GM19324 (cell line): Measurements from ENCODE around the gene RPGR.
A peak's percentile ranks its signal among the peaks of the same experiment; 100 is the strongest.

ENCODE experiments used
- ATAC-seq: cut with Tn5 transposase; IDR thresholded peaks from one replicate; pipeline ENCODE4 v1.9.1; 2021; ENCODE audit warnings: mild to moderate bottlenecking, moderate library complexity; ENCODE audit not compliant: unreplicated experiment, low FRiP score

The RPGR gene, protein sequence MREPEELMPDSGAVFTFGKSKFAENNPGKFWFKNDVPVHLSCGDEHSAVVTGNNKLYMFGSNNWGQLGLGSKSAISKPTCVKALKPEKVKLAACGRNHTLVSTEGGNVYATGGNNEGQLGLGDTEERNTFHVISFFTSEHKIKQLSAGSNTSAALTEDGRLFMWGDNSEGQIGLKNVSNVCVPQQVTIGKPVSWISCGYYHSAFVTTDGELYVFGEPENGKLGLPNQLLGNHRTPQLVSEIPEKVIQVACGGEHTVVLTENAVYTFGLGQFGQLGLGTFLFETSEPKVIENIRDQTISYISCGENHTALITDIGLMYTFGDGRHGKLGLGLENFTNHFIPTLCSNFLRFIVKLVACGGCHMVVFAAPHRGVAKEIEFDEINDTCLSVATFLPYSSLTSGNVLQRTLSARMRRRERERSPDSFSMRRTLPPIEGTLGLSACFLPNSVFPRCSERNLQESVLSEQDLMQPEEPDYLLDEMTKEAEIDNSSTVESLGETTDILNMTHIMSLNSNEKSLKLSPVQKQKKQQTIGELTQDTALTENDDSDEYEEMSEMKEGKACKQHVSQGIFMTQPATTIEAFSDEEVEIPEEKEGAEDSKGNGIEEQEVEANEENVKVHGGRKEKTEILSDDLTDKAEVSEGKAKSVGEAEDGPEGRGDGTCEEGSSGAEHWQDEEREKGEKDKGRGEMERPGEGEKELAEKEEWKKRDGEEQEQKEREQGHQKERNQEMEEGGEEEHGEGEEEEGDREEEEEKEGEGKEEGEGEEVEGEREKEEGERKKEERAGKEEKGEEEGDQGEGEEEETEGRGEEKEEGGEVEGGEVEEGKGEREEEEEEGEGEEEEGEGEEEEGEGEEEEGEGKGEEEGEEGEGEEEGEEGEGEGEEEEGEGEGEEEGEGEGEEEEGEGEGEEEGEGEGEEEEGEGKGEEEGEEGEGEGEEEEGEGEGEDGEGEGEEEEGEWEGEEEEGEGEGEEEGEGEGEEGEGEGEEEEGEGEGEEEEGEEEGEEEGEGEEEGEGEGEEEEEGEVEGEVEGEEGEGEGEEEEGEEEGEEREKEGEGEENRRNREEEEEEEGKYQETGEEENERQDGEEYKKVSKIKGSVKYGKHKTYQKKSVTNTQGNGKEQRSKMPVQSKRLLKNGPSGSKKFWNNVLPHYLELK

DNA sequence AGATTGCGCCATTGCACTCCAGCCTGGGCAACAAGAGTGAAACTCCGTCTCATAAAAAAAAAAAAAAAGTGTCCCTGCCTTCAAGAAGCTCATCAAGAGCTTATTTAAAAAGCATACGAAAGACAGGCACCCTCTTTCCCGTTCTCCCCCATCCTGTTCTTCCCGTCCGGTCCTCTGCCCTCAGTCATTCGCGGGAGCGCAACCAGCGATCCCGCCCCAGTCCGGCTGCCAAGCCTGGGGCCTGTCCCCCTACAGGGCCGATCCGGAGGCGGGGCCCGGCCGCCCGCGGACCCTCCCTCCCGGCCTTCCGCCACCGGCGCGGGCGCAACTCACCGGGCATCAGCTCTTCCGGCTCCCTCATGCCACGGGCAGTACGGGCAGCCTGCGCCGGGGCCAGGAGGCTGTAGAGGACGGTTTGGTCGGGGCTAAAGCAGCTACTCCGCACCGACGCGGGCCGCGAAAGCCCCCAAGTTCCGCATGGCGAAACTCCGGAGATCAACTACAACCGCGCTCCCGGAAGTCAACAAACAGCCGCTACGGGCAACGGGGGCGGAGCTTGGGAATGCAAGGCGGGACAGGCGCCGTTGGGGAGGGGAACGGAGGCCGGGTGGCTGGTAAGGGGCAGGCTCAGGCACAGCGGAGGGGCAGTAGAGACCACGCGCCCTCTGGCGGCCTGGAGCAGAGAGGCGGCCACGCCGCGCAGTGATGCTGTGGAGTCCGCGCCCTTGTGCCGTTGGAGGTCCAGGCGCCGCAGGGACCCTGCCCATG lies at the start of gene RPGR:
RPGR (minus strand) TSS at position 503 of the 768 bp plus-strand sequence; CDS start at position 361, 142 bp downstream.
- peak; percentile 92 for ATAC-seq

DNA sequence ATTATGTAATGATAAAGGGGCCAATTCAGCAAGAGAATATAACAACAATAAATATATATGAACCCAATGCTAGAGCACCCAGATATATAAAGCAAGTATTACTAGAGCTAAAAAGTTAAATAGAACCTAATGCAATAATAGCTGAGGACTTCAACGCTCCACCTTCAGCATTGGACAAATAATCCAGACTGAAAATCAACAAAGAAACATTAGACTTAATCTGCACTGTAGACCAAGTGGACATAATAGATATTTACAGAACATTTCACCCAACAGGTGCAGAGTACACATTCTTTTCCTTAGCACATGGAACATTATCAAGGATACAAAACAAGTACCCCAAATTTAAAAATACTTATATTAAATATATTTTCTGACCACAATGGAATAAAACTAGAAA lies 49.4 kb upstream of the RPGR start:
- no peak for ATAC-seq

GRCh38 chrX:38375891-38376290 lies 48.6 kb upstream of the RPGR start:
- ATAC-seq: no peak

DNA sequence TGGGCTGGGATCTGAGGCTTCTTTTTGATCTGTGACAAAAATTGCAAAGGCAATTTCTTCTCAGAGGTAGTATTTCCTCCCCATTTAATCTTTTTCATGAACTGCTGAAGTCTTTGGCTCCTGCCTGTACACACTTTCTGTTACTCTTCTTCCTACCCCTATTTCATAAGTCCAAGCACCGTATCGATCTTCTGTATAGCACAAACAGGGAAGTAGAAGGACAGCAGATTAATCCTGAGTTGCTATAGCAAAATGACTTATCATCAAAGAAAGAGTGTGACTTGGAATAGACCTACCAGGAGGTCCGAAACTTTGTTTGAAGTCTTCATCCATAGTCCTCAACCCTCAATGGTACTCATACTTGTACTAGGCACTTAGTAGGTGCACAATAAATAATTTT lies 47.1 kb upstream of the RPGR start:
- no peak for ATAC-seq

- ATAC-seq: no peak
Observed at GRCh38 chrX:38371641-38372040, 44.3 kb upstream of the RPGR start.

- no peak for ATAC-seq
Observed at GRCh38 chrX:38368774-38369173, 41.5 kb upstream of the RPGR start.

DNA sequence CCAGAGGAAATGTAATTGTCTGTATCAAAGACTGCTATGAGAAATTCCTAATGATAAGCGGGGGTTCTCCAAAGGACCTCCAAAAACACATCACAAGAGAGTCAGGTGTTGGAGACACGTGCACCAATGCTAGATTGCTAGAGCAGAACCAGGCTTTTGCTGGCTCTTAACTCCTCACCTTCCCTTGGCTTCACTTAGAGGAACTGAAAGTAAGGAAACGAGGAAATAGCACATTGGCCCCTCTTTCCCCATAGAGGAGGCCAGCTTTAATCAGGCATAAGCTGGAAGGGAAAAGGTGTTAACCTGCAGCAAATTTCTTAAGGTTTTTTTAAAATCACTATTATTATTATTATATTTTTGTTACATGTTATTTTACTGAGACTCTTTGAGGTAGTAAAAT lies 38.6 kb upstream of the RPGR start:
- no peak for ATAC-seq

DNA sequence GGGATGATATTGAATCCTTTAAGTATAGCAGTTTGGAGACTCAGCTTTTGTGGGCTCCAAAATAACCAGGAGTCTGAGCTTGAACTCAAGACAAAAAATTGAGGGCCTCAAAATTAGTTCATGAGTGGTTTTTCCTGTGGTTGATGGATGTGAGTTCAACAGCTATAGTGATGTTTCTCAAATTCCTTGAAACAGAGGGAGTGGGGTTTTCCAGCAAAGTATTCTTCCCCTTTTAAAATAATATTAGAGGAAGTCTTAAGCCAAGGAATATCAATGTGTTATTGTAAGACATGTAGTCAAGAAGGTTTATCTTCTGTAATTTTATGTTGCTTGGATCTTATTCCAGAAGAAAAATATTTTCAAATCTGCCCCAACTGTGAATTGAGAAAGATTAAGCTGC lies 35.7 kb upstream of the RPGR start:
- ATAC-seq: no peak

DNA sequence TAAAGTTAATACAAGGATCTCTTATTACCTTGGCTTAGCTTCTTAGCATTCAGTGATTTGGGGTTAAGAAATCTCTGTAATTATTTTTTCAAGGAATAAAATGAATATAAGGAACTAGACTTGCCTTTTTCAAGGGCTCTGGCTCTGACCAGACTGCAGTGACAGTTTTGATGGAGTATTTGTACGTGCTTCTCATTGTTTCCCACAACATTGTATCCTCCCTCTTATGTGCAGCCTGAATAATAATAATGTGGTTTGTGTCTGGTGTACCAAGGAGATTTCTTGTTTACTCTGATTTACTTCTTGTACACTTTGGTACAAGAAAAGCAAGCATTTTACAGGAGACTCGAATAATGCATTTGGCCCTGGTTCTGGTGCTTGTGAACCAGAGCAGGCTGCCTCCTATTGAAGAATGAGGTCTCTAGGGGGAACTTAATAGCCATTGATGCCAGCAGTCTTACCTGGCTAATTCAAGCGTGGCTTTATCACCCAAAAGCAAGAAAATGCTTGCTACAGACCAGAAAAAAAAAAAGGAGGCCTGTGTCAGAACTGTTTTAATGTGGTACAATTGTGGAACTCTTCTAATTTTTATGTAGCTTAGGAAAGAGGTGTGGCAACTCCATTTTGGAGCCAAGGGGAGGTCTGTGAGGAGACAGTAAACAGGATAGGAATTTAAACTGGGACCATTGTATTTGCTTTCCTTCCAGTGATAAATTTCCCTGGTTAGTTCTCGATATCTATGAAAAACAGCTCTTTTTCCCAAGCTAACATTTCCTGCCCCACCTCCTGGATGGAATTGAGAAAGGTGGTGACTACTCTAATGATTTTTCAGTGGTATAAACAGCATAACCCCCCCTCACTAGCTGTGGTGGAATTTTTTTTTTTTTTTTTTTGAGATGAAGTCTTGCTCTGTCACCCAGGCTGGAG lies 30.7 kb upstream of the RPGR start:
- ATAC-seq: no peak

GRCh38 chrX:38356401-38356800 lies 29.1 kb upstream of the RPGR start:
- ATAC-seq: no peak

- no peak for ATAC-seq
Observed at GRCh38 chrX:38352362-38352761, 25.1 kb upstream of the RPGR start, which contains the start of gene OTC. Gene OTC, plus strand, starts transcription at chrX:38352604. Its CDS starts 93 bp downstream, at chrX:38352697.

DNA sequence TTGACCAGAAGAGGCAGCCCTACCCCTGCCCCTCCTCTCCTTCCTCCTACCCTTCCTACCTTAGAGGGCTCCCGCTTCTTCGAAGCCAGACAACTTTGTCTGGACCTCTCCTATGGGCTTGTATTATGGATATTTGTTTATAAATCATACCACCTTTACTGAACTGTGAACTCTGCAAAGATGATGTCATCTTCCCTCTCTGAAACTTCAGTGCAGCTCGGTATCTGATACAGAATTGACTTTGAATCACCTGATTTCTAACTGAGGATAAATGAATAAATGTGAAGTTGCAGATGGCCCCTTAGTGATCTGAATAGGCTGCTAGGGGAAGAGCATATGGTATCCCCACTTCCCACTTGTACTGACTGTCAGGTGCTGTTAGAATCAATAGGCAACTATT lies 24.0 kb upstream of the RPGR start:
- no peak for ATAC-seq

DNA sequence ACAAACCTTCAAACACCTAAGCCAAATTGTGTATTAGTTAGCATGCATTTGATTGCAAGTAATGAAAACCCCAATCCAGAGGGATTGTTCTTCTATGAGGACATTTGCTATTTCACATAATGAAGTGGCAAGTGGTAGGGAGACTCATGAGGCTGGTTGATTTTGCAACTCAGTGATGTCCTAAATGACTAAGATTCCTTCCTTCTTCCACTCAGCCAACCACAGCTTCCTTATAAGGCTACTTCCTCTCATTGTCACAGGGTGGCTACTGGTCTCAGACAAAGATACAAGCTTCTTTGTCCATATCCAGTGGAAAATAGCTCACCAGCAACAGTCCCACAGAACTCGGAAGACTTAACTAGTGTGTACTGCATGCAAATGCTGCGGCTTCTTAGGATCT lies 19.8 kb upstream of the RPGR start:
- ATAC-seq: no peak

DNA sequence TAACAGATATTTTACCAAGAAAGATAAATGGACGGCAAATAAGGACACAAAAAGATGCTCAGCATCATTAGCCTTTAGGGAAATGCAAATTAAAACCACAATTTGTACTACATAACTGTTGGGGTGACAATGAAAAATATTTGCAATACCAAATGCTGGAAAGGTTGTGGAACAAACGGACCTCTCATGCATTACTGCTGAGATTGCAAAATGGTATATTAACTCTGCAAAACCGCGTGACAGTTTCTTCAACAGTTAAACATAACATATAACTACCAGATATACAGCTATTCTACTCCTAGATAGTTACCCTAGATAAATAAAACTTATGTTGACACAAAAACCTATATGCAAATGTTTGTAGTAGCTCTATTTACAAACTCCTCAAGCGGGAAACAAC lies 18.8 kb upstream of the RPGR start:
- no peak for ATAC-seq

DNA sequence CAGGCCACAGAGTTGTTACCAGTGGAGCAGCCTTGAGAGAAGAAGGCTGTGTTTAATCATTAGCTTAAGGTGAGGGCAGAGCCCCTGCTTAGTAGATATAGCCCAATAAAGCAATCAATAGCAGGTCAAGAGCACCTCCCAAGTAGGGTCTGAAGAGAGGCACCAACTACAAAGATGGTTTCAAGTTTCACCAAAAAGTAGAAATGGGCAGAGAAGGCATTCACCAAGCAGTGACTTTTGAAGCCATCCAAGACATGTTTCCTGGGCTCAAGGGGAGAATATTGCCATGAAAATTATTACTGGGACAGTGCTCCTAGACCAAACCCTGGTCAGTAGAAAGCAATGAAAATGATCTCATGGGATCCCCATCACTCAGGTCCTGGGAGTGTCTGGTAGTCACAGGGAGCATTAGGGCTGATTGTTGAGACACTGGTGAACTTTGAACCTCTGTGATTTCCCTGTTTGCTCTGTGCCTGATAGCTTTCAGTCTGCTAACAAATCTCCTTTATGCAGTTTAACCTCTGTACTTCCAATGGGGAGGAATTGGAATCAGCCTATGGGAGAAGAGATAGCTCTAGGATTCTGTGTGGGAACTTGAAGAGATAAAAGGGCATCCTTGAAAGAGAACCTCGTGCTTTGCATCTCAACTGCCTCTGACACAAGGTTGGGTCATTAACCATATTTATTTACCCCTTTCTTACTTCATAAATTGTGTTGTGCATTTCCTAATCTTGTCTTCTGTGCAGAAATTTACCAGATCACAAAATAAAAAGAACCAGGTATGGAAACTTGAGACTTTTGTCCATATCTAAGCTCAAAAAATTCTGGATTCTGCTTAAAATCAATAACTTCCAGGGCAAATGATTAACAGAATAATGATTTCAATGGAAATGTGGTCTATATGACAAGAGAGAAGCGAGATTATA lies 15.8 kb upstream of the RPGR start:
- no peak for ATAC-seq

DNA sequence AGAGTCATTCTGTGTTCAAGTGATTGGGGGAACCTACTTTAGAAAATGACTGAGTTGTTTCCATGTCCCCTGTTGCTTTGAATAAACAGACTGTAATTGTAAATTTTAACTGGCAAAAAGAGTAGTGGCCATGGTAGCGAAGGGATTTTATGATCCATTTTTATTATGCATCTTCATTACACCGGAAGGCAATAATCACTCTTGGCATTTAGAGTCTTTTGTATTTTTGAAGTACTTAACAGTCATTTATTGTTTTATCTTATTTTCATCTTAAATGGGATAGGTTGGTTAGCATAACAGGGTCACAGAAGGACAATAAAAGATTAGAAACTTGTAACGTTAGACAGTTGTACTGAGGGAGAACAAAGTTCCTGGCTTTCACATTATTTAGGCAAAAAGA lies 14.1 kb upstream of the RPGR start:
- no peak for ATAC-seq

DNA sequence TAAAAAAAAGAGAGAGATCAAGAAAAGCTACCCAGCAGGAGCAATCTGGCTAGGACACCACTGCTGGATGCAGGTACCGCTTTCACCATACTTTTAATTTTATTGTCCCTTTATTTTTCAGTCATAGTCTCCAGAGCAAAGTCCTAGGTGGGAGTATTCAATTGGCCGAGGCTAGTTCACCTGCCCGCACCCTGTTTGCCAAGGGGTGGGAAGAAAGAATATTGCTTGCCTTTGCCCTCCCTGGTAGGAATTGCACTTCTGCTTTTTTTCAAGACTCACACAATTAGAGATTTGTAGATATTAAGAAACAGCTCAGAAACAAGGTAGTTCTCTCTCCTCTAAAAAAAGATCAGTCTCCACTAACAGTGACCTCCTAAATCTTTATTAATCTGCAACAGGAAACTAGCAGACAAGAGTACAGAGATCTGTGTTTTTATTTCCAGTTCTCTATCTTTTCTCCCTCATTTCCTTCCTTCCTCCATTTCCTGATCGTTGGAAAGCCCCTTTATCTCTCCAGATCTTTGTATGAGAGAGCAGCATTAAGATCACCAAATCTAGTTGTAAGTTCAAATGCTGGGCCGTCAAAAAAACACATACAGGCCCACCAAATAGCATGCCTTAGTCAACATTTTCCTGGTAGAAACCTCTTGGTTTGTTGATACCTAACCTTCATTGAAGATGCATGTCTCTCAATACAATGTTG lies 9.4 kb upstream of the RPGR start:
- ATAC-seq: no peak

DNA sequence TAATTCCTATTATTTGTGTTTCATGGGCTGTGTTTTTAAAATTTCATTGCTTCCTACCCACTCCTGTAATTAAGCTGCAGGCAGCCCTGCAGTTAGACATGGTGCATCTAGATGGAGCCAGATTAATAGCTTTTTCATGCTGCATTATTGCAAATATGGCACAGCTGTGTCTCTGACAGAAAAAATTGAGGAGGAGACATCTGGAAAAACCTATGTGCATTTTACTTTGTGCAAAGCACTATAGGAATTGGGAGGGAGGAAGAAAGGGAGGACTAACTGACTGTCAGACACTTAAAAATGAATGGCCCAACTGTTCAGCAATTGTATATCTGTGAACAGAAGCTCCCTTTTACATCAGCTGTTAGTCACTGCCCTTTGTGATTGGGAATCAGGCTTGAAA lies 8.1 kb upstream of the RPGR start:
- no peak for ATAC-seq
